Neural progenitor cell (in vitro differentiated cells): Measurements from ENCODE around the gene CCL16.

Experiments
- EZH2 ChIP-seq: fragments of 200-600 bp; sonication (generic); IDR thresholded peaks from 2 replicates; pipeline ENCODE4 v1.6.1; 2017; ENCODE audit warnings: antibody characterized with exemption, mild to moderate bottlenecking, moderate library complexity
- TF ChIP-seq, protein P1 (sequence below): fragments of 200-600 bp; sonication (generic); IDR thresholded peaks from 2 replicates; pipeline ENCODE4 v1.5.1; 2017; ENCODE audit warnings: antibody characterized with exemption, mild to moderate bottlenecking

DNA sequence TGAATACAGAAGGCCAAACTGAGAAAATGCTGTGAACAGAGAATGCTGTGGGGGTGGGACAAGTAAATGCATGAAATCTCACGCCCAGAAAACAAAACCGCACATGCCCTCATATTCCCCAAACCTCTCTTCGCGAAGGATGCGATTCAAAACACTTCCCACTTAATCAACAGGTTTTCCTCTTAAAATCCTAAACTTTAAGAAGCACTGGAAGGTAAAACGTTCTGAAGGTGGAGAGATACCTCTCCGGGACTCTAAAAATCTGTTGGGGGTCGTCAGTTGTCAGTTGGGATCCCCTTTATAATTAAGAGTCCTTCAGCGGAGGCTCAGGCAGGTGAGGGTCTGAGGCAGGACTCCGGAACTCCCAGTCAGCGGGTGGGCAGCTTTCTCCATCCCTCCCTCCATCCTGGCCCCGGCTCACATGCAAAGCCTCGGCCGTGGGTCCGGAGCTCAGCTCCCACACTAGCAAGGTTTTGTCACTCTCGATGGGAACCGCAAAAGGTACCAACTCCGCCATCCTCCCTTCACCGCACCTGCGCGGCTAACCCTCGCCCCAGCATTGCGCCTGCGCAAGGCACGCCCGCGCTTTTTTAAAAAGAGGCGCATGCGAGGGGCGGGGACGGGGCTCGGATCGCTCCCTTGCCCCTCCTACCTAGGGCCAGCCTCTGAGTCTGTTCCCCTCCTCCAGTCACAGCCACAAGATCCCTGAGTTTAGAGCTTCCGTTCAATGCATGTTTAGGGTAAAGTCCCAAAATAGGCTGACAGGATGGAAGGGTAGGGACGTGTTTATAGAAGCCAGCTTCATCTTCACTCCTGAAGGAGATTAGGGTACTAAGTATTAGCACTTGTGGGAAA lies 50.9 kb downstream of the CCL16 start, which contains the start of gene RDM1:
- TF ChIP-seq, protein P1, sequence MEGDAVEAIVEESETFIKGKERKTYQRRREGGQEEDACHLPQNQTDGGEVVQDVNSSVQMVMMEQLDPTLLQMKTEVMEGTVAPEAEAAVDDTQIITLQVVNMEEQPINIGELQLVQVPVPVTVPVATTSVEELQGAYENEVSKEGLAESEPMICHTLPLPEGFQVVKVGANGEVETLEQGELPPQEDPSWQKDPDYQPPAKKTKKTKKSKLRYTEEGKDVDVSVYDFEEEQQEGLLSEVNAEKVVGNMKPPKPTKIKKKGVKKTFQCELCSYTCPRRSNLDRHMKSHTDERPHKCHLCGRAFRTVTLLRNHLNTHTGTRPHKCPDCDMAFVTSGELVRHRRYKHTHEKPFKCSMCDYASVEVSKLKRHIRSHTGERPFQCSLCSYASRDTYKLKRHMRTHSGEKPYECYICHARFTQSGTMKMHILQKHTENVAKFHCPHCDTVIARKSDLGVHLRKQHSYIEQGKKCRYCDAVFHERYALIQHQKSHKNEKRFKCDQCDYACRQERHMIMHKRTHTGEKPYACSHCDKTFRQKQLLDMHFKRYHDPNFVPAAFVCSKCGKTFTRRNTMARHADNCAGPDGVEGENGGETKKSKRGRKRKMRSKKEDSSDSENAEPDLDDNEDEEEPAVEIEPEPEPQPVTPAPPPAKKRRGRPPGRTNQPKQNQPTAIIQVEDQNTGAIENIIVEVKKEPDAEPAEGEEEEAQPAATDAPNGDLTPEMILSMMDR, result no peak
- TF ChIP-seq EZH2, result no peak
